ENCODE data around the gene PKN3. TPM values are rescaled to one million over a fixed set of nuclear protein-coding genes. Genes with fewer than 3 reads are reported as not detected.

PKN3 gene
- total RNA-seq, 2 donors from 2014 or later: 26.0 to 27.2 TPM

DNA sequence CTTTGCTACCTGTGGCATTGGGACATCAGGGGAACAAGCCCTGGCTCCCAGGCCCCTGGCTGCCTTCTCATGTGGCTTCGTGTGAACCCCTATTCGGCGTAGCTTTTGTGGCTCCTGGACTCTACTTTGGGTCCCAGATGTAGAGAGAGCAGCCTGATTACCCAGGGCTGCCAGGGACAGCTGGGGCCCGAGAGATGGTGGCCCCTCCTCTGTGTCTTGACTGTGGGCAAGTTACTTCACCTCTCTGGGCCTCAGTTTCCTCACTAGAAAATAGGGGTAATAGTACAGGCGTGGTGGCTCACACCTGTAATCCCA, 2.0 kb downstream of the PKN3 start:
- H3K36me3 ChIP-seq (ENCODE audit: control insufficient read depth, insufficient read depth, low read length): peaks cover 10% of the 10 kb centered on the region
- peak overlapping the region; percentile 78 for H3K4me3 Mint-ChIP-seq
- TF ChIP-seq CTCF (conservative IDR thresholded peaks at IDR 0.05): no peak

DNA sequence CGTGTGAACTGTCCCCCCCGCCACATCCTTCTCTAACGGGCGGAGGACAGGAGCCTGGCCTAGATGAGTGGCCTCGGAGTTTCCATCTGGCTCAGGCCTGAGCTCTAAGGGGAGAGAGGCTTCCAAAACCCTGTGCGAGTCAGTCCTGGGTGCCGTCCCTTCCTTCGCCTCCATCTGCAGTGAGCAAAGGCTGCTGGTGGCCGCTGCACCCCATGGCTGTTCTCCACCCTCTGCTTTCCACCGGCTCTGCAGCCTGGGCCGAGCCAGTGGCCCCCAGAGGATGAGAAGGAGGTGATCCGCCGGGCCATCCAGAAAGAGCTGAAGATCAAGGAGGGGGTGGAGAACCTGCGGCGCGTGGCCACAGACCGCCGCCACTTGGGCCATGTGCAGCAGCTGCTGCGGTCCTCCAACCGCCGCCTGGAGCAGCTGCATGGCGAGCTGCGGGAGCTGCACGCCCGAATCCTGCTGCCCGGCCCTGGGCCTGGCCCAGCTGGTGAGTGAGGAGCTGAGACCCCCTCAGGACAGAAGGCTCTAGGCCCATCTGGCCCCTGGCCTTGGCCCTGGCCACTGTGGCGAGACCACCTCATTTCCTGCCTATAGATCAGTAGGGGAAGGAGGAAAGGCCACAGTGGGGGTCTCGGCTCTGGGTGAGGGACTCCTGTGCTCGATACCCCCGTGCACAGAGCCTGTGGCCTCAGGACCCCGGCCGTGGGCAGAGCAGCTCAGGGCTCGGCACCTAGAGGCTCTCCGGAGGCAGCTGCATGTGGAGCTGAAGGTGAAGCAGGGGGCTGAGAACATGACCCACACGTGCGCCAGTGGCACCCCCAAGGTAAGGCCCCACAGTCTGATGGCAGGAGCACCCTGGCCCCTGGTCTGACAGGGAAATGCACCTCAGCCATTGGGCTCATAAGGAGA, 3.0 kb downstream of the PKN3 start:
- peak; percentile 39 for DNase-seq
- no peaks in the 10 kb centered on the region for H3K27me3 ChIP-seq (ENCODE audit: control insufficient read depth, insufficient read depth, low read length, poor library complexity, severe bottlenecking)
- peaks cover 10% of the 10 kb centered on the region for H3K36me3 ChIP-seq (ENCODE audit: control insufficient read depth, insufficient read depth, low read length)
- no peak overlapping the region for H3K9ac ChIP-seq (ENCODE audit: extremely low read depth, low read length, poor library complexity, severe bottlenecking)
- no peaks in the 10 kb centered on the region for H3K9me3 Mint-ChIP-seq
- no peak overlapping the region for H3K4me3 Mint-ChIP-seq
- peaks cover 3% of the 10 kb centered on the region for H3K4me1 Mint-ChIP-seq
- no peak for TF ChIP-seq CTCF (conservative IDR thresholded peaks at IDR 0.05)
- H3K9me3 ChIP-seq (ENCODE audit: control insufficient read depth, low read length): no peaks in the 10 kb centered on the region
- H3K4me1 ChIP-seq (ENCODE audit: control insufficient read depth, insufficient read depth, low read length): peaks cover 4% of the 10 kb centered on the region
- no peak overlapping the region for H3K4me3 ChIP-seq (ENCODE audit: low read length)
- H3K27me3 Mint-ChIP-seq (ENCODE audit: insufficient read depth): no peaks in the 10 kb centered on the region
- no peak overlapping the region for H3K27ac Mint-ChIP-seq
- H3K36me3 Mint-ChIP-seq (ENCODE audit: low read depth): peaks cover 9% of the 10 kb centered on the region
- 93 to 96% methylated on average over 29 to 36 of the region's 36 CpGs for WGBS, 2 experiments (ENCODE audit: insufficient coverage in 1 of 2, insufficient read length in 1 of 2)
- H3K27ac ChIP-seq (ENCODE audit: low read depth, low read length): no peak overlapping the region

More for the DNA sequence above, 2.0 kb downstream of the PKN3 start:
- H3K36me3 Mint-ChIP-seq (ENCODE audit: low read depth): peaks cover 6% of the 10 kb centered on the region
- peak; percentile 30 for DNase-seq
- Histone ChIP-seq H3K4me3 (ENCODE audit: low read length) (no peak overlapping the region), H3K27me3 (ENCODE audit: control insufficient read depth, insufficient read depth, low read length, poor library complexity, severe bottlenecking) (no peaks in the 10 kb centered on the region), H3K9me3 (ENCODE audit: control insufficient read depth, low read length) (no peaks in the 10 kb centered on the region), H3K27ac (ENCODE audit: low read depth, low read length) (no peak overlapping the region), H3K9ac (ENCODE audit: extremely low read depth, low read length, poor library complexity, severe bottlenecking) (no peak overlapping the region), H3K4me1 (ENCODE audit: control insufficient read depth, insufficient read depth, low read length) (peaks cover 4% of the 10 kb centered on the region)
- H3K4me1 Mint-ChIP-seq: peaks cover 3% of the 10 kb centered on the region
- no peak overlapping the region for H3K27ac Mint-ChIP-seq
- WGBS, 2 experiments (ENCODE audit: insufficient coverage in 1 of 2, insufficient read length in 1 of 2): 96 to 97% methylated on average over 5 of the region's 5 CpGs
- H3K9me3 Mint-ChIP-seq: no peaks in the 10 kb centered on the region
- no peaks in the 10 kb centered on the region for H3K27me3 Mint-ChIP-seq (ENCODE audit: insufficient read depth)

- Histone ChIP-seq H3K36me3 (ENCODE audit: control insufficient read depth, insufficient read depth, low read length) (peaks cover 10% of the 10 kb centered on the region), H3K4me3 (ENCODE audit: low read length) (no peak overlapping the region), H3K4me1 (ENCODE audit: control insufficient read depth, insufficient read depth, low read length) (peaks cover 4% of the 10 kb centered on the region), H3K27me3 (ENCODE audit: control insufficient read depth, insufficient read depth, low read length, poor library complexity, severe bottlenecking) (no peaks in the 10 kb centered on the region), H3K9ac (ENCODE audit: extremely low read depth, low read length, poor library complexity, severe bottlenecking) (no peak overlapping the region), H3K27ac (ENCODE audit: low read depth, low read length) (no peak overlapping the region), H3K9me3 (ENCODE audit: control insufficient read depth, low read length) (no peaks in the 10 kb centered on the region)
- Mint-ChIP-seq H3K27me3 (ENCODE audit: insufficient read depth) (no peaks in the 10 kb centered on the region), H3K9me3 (no peaks in the 10 kb centered on the region), H3K4me3 (no peak overlapping the region), H3K36me3 (ENCODE audit: low read depth) (peaks cover 13% of the 10 kb centered on the region), H3K27ac (no peak overlapping the region), H3K4me1 (peaks cover 3% of the 10 kb centered on the region)
- 97% methylated on average over 1 of the region's 1 CpG; no CpG with 5 or more reads in 1 of the 2 experiments for WGBS, 2 experiments (ENCODE audit: insufficient coverage in 1 of 2, insufficient read length in 1 of 2)
- DNase-seq: peak; percentile 32
- no peak for TF ChIP-seq CTCF (conservative IDR thresholded peaks at IDR 0.05)
Measured at GRCh38 chr9:128706045-128706444, 3.7 kb downstream of the PKN3 start.
